ENCODE measurements around the gene NINJ1.
A peak's percentile ranks its signal among the peaks of the same experiment; 100 is the strongest.
"Not testable (repeated sequence)": the region's sequence is repeated elsewhere in the genome, so short reads cannot be mapped to it uniquely, and the experiment has no call there.

The NINJ1 gene

DNA sequence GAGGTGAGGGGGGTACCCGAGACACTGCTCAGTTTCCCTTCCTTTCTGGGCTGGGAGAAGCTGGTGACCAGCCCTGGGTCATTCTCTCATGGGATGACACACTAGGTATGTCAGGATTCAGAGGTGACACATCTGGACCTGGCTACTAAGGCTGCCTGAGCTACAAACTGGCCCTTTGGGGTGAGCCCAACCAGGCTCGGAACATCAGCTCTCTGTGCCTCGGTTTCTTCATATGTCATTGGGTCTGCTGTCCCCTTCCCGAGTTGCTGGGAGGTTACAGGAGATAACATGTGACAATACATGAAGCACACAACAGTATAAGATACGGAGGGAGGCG is 26.3 kb downstream of the NINJ1 start:
- TF ChIP-seq, protein P1, sequence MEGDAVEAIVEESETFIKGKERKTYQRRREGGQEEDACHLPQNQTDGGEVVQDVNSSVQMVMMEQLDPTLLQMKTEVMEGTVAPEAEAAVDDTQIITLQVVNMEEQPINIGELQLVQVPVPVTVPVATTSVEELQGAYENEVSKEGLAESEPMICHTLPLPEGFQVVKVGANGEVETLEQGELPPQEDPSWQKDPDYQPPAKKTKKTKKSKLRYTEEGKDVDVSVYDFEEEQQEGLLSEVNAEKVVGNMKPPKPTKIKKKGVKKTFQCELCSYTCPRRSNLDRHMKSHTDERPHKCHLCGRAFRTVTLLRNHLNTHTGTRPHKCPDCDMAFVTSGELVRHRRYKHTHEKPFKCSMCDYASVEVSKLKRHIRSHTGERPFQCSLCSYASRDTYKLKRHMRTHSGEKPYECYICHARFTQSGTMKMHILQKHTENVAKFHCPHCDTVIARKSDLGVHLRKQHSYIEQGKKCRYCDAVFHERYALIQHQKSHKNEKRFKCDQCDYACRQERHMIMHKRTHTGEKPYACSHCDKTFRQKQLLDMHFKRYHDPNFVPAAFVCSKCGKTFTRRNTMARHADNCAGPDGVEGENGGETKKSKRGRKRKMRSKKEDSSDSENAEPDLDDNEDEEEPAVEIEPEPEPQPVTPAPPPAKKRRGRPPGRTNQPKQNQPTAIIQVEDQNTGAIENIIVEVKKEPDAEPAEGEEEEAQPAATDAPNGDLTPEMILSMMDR (IDR thresholded peaks at IDR 0.05; ENCODE audit: insufficient read depth, low read depth, low read length, missing control alignments): no peak
- no peak for DNase-seq (ENCODE audit: low read depth)
- no peak overlapping the region for H3K4me3 ChIP-seq (ENCODE audit: low read length)

DNA sequence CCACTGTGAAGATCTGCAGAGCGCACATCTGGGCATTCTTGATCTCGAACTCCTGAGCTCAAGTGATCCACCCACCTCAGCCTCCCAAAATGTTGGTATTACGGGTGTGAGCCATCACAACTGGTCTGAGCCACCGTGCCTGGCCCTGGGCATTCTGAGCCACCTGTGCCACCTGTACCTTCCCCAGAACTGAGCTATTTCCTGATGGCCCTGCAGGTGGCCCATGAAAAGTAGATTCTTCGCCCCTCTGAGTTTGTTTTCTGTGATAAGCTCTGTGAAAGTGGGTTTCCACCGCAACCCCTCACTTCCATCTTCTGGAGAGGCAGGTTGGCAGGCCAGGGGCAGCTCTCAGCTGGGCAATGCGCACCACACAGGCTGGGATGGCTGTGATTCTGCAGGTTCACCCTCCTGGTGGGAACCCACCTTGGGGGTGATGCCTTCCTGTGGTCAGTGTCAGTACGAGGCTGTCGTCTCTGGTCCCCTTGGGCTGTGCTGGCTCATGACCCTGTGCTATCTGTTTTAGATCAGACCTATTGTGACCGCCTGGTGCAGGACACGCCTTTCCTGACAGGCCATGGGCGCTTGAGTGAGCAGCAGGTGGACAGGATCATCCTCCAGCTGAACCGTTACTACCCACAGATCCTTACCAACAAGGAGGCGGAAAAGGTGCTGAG is 26.8 kb downstream of the NINJ1 start:
- no peak overlapping the region for H3K4me3 ChIP-seq (ENCODE audit: low read length)
- TF ChIP-seq, protein P1 (IDR thresholded peaks at IDR 0.05; ENCODE audit: insufficient read depth, low read depth, low read length, missing control alignments): no peak
- DNase-seq (ENCODE audit: low read depth): no peak

DNA sequence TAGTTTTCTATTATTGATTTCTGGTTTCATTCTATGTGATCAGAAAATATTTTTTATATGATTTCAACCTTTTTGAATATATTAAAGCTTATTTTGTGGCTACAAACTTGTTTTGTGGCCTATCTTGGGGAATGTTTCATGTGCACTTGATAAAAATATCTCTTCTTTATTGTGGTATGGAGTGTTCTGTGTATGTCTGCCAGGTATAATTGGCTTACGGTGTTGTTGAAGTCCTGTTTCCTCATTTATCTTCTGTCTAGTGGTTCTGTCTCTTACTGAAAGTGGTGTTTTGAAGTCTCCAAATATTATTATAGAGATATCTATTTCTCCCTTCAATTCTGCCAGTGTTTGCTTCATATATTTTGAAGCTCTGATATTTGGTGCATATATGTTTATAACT is 28.4 kb downstream of the NINJ1 start:
- TF ChIP-seq, protein P1 (IDR thresholded peaks at IDR 0.05; ENCODE audit: insufficient read depth, low read depth, low read length, missing control alignments): no peak
- H3K4me3 ChIP-seq (ENCODE audit: low read length): no peak overlapping the region
- DNase-seq (ENCODE audit: low read depth): no peak

DNA sequence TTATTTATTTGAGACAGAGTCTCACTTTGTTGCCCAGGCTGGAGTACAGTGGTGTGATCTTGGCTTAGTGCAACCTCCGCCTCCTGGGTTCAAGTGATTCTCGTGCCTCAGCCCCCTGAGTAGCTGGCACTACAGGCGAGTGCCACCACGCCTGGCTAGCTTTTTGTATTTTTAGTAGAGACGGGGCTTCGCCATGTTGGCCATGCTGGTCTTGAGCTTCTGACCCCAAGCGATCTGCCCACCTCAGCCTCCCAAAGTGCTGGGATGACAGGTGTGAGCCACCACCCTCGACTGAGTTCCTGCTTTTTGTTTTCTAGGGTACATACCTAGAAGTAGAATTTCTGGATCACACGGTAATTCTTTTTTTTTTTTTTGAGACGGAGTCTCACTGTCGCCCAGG is 33.0 kb downstream of the NINJ1 start:
- not testable (repeated sequence) for DNase-seq (ENCODE audit: low read depth); H3K4me3 ChIP-seq (ENCODE audit: low read length)

DNA sequence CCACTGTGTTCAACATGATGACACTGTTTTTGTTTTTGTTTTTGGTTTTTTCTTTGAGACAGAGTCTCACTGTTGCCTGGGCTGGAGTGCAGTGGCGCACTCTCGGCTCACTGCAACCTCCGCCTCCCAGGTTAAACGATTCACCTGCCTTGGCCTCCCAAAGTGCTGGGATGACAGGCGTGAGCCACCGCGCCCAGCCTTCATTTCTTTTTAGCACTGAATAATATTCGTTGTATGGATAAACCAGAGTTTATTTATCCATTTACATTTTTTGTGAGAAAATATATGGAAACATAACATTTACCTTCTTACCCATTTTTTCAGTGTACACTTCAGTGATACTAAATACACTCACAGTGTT is 33.8 kb downstream of the NINJ1 start:
- TF ChIP-seq, protein P1 (IDR thresholded peaks at IDR 0.05; ENCODE audit: insufficient read depth, low read depth, low read length, missing control alignments): no peak
- no peak for DNase-seq (ENCODE audit: low read depth)
- no peak overlapping the region for H3K4me3 ChIP-seq (ENCODE audit: low read length)

DNA sequence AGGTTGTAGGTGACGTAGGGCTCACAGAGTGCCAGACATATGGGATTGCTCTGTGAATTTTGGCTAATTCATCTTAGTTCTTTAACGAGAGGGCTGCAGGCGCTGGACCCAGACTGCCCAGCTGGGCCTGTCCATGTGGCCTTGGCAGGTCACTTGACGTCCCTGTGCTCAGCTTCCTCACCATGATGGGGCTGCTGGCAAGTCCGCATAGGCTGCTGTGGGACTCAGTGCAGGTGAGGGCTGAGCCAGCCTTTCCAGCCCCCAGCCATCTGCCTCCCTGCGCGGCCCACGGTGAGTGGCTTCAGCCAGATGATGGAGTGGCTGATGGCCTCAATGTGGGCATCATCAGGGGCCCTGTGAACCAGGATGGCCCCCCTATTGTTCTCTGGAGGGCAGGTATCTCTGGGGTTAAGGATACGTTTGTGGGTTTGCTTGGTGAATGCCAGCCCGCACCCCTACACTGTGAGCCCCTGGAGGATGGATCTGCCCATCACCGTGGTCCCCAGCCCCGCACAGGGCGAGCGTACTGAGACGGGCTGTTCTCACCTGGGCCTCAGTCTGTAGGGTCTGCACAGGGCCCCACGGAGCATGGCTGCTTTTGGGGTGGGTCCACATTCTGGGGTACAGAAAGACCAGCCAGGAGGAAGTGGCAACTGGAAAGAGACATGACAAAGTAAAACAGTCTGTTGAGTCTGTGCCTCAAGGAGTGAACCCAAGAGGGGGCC is 34.3 kb downstream of the NINJ1 start:
- no peak for DNase-seq (ENCODE audit: low read depth)
- TF ChIP-seq, protein P1 (IDR thresholded peaks at IDR 0.05; ENCODE audit: insufficient read depth, low read depth, low read length, missing control alignments): no peak
- H3K4me3 ChIP-seq (ENCODE audit: low read length): no peak overlapping the region

DNA sequence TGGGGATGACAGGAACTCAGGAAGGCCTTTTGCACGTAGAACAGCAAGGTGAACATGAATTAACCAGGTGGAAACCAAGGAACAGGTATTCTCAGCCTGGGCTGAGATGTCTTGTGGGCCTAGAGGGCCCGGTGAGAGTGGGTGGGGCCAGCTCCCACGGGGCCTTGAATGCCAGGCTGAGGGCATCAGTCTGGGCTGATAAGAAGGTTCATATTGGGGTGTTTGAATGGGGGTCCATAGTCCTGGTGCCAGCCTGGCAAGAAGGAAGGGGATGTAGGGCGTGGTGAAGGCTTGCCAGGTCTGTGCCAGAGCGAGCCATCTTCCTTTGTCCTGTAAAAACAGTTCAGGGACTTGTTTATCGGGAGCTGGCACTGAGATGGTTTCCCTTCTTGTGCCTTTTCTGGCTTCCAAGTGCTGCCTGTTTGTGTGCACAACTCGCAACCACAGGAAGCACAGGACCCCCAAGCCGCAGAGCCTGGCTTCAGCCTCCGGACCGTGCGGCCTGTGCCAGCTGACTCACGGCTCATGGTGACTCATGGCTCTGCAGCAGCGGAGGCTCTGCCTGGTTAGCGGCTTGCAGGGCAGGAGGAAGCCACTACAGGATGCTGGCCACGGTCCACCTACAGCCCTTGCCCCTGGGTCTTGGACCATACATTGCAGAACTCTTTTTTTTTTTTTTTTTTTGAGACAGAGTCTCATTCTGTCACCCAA is 35.7 kb downstream of the NINJ1 start:
- no peak overlapping the region for H3K4me3 ChIP-seq (ENCODE audit: low read length)
- peak; percentile 92 for DNase-seq (ENCODE audit: low read depth)
- TF ChIP-seq, protein P1 (IDR thresholded peaks at IDR 0.05; ENCODE audit: insufficient read depth, low read depth, low read length, missing control alignments): no peak
